Occipital lobe (tissue), 3 donors: ENCODE results near the gene TMEM244. TPM values are rescaled to one million over a fixed set of nuclear protein-coding genes. Genes with fewer than 3 reads are reported as not detected.
"Not testable (repeated sequence)": the region's sequence is repeated elsewhere in the genome, so short reads cannot be mapped to it uniquely, and the experiment has no call there.

Experiments used
- DNase-seq: peaks from one replicate; lab custom pipeline; 2025; lab: John Stamatoyannopoulos, UW
- small RNA-seq: library from RNA; depleted of rRNA; stranded (forward); fragments of <200 nt; gene quantifications from one replicate; pipeline ENCODE3, GENCODE V24; 2014
- total RNA-seq: library from RNA; depleted of rRNA; stranded (reverse); fragments of >200 nt; gene quantifications from one replicate; pipeline ENCODE4 v1.2.3, GENCODE V29; 2014

TMEM244 gene
- total RNA-seq, 1 donor from 2014 or later, result 1.4 TPM

DNA sequence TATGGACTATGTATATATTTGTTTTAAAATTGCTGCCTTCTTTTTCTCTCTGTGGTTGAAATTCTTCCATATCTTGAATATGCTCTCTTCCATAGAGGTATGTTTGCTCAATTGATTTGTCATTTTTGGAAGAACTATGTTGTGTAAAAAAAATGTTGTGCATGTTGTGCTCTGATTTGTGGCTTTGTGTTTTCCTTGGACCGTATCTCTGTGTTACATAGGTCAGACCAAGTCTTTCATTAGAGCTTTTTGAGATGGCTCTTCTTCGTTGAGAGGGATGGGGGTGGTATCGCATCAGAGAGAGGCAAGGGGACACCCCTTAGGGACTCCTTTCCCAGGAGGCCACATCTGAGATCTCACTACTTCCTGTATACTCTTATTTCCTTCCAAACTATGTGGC is 43.8 kb downstream of the TMEM244 start:
- no peak for DNase-seq

DNA sequence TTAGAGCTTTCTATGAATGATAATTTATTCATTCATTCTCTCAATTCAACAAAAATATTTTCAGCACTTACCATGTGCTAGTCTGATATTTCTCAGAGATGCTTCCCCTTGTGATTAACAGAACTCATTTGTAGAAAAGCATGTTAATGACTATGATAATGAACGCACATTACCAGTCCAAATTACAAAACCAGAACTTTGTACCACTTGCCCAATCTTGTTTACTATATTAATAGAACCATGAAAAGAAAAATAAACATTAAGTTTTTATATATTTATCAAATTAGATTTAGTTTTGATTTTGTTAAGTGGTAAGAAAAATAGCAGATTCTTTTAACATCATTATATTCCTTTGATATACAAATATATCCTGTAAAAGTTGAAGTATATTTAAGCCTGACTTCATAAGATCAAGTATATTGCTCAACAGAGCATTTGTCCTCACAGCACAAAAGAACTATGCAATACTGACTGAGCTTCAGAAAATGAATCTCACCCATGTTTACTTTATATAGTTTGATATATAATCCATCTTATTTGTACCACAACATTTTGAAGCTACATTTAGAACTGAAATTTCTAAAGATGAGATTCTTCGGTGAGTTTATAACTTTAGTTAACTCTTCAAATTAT is 48.9 kb downstream of the TMEM244 start:
- no peak for DNase-seq

GRCh38 chr6:129807141-129807540 is 54.0 kb downstream of the TMEM244 start:
- not testable (repeated sequence) for DNase-seq

DNA sequence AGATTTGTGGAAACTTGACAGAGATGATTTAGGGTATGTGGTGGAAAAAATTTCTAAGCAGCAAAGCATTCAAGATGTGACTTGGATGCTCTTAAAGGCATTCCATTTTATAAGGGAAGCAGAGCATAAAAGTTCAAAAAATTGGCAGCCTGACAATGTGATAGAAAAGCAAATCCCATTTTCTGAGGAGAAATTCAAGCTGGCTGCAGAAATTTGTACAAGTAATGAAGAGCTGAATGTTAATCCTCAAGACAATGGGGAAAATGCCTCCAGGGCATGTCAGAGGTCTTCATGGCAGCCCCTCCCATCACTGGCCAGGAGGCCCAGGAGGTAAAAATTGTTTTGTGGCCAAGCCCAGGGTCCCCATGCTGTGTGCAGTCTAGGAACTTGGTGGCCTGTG is 58.2 kb downstream of the TMEM244 start:
- DNase-seq, result not testable (repeated sequence)

DNA sequence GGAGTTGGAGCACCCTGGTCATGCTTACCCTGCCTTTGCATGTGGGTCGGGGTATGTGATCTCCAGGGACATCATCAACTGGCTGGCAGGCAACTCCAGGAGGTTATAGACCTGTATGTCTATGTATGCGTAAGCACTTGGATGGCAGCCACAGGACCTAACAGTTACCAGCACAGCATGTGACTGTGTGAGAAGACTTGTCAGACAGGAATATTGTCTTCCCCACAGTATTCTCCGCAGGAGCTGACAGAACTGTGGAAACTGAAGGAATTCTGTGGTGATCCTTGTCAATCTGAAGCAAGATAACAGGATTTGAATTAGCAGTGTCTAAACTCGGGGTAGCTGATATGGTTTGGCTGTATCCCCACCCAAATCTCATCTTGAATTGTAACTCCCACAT is 59.2 kb downstream of the TMEM244 start:
- DNase-seq, result no peak

DNA sequence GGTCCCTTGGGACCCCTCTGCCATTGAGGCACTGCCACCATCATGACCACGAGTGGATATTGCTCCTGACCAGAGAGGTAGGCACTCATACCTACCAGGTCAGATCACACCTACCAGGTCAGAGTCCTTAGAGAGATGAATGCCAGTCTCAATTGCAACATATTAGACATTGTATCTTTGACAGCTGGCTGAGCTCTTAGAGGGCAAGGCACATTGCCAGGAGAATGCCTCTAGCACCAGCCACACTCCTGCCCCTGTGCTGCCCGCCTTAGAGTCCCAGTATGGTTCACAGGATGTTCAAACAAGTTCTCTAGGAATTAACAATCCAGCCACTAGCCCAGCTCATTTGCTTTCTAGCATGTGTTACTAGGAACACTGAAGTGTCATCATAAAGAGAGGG is 65.9 kb downstream of the TMEM244 start:
- DNase-seq, result no peak

DNA sequence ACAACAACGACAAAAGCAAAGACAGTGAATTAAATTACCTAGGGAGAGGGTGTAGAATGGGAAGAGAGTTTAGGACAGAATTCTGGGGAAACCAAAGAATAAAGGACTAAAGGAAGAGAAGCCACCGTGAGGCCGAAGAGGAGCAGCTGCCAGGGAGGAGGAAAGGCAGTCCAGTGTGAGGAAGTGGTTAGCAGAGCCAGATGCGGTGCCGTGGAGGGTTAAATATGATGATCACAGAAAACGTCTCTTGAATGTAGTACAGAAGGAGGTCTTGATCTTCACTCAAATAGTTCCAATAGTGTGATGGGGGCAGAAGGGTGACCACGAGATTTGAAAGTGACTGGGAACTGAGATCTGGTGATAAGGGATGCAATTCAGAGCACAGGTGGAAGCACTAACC is 67.7 kb downstream of the TMEM244 start:
- DNase-seq, result no peak

GRCh38 chr6:129792049-129792448 is 69.1 kb downstream of the TMEM244 start:
- DNase-seq, result no peak

- no peak for DNase-seq
Measured at GRCh38 chr6:129790785-129791184, 70.3 kb downstream of the TMEM244 start.

GRCh38 chr6:129789974-129790373 is 71.1 kb downstream of the TMEM244 start:
- no peak for DNase-seq

GRCh38 chr6:129787816-129788215 is 73.3 kb downstream of the TMEM244 start:
- DNase-seq, result no peak

GRCh38 chr6:129786548-129786947 is 74.6 kb downstream of the TMEM244 start:
- DNase-seq, result no peak

DNA sequence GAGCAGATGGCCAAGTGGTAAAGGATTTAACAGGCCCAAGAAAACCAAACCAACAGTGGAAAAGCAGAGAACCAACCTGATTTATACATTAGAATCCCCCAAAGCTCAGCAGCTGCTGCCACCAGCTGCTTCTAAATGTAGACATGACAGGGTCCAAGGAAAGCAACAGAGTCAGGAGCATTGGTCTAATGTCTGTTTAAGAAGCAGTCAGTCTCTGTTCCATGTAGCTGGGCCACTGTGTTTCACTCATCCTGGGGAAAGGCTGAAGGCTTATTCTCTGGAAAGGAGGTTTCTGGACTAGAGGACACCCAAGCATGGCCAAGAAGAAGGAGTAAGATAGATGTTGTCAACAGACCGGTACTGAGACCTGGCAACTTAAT is 75.4 kb downstream of the TMEM244 start:
- no peak for DNase-seq

- no peak for DNase-seq
Measured at GRCh38 chr6:129785047-129785755, 75.9 kb downstream of the TMEM244 start.

Small RNA genes lying within 50 kb of the gene (small RNA-seq; reads per million reads assigned to genes)
- gene AL451046.2, result not detected

Other genes starting within 250 kb of the TMEM244 start
- gene ARHGAP18, start 151.1 kb downstream of the TMEM244 start, total RNA-seq, result 8.6 TPM
- gene L3MBTL3, start 157.3 kb upstream of the TMEM244 start, total RNA-seq, result 38.8 TPM